ENCODE measurements around the gene POGLUT2.

- TF ChIP-seq CTCF (IDR thresholded peaks at IDR 0.05; ENCODE audit: low read depth, low read length) (no peak), EZH2phosphoT487 (IDR thresholded peaks at IDR 0.05; ENCODE audit: low read depth) (no peak)
Measured at GRCh38 chr13:102825400-102825799, 26.6 kb upstream of the POGLUT2 start.
